ENCODE results near the gene C8G. TPM values are rescaled to one million over a fixed set of nuclear protein-coding genes. Genes with fewer than 3 reads are reported as not detected.

C8G gene
- total and polyA plus RNA-seq, 9 of the 15 experiments (the other 6 are each of a cell fraction or from before 2014, with no cell fraction given) = 0.35 to 5.9 (median 2.7) TPM; not detected in 2

DNA sequence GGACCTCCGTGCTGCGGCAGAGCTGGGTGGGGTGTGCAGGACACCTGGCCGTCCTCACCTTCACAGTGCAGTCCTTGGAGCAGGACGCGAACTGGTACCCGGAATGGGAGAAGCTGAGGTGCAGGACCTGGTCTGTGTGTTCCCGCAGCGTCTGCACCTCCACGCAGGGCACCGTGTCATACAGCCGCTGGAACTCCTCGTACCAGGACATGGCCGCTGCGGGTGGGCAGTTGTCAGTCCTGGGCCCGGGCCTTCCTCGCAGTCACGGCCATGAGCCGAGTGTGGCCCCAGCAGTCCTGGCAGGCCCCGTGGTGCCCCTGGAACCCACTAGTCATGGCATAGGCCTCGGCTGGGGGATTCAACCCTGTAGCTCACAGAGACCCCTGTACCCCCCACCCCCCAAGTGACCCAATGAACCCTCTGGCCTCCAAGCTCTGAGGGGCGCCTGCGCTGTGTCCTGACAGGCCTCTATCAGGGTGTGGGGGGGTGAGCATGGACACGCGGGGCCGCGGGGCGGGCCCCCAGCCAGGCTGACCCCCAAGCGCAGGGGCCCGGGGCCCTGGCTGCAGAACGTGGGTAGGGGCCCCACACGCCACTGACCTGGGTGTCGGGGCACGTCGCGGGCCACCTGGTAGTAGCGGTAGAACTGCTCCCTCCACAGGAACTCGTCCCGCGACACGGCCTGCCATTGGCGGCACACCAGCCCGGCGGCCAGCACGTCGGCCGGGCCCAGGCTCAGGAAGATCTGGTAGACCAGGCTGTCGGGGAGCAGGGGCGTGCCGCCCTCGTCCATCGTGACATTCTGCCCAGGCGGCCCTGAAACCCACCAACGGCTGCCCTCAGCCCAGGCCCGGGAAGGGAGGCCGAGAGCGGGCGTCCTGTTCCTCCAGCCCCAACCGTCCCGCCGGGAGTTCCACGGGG is 1.5 kb upstream of the C8G start (continued):
- TF ChIP-seq ZFX (CRISPR knock-in tag; IDR thresholded peaks at IDR 0.05) = peak; percentile 13; the same call in 1 of the 2 replicates
- TF ChIP-seq, protein P1, sequence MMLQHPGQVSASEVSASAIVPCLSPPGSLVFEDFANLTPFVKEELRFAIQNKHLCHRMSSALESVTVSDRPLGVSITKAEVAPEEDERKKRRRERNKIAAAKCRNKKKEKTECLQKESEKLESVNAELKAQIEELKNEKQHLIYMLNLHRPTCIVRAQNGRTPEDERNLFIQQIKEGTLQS (IDR thresholded peaks at IDR 0.05) = no peak
- TF ChIP-seq, protein P1 (CRISPR knock-in tag; conservative IDR thresholded peaks at IDR 0.05) = 0 out of 2 replicates have a peak, but pooled peaks have one; percentile 2
- TF ChIP-seq NR2F6 (CRISPR knock-in tag; IDR thresholded peaks at IDR 0.05) = no peak
- TF ChIP-seq, protein P2, sequence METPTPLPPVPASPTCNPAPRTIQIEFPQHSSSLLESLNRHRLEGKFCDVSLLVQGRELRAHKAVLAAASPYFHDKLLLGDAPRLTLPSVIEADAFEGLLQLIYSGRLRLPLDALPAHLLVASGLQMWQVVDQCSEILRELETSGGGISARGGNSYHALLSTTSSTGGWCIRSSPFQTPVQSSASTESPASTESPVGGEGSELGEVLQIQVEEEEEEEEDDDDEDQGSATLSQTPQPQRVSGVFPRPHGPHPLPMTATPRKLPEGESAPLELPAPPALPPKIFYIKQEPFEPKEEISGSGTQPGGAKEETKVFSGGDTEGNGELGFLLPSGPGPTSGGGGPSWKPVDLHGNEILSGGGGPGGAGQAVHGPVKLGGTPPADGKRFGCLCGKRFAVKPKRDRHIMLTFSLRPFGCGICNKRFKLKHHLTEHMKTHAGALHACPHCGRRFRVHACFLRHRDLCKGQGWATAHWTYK (CRISPR knock-in tag; IDR thresholded peaks at IDR 0.05) = no peak
- no peak for TF ChIP-seq GATA2 (CRISPR knock-in tag; IDR thresholded peaks at IDR 0.05)
- TF ChIP-seq KLF13 (tag; IDR thresholded peaks at IDR 0.05; ENCODE audit: borderline replicate concordance, low read depth) = 0 out of 2 replicates have a peak, but pooled peaks have one; percentile 30
- TF ChIP-seq ZBTB1 (CRISPR knock-in tag; IDR thresholded peaks at IDR 0.05; ENCODE audit: borderline replicate concordance, low read depth) = no peak
- no peak for TF ChIP-seq MEF2D (tag; conservative IDR thresholded peaks at IDR 0.05; ENCODE audit: low read depth)
- peak; percentile 51 to 60; a peak in 3 of 4 replicates for TF ChIP-seq NRF1 (conservative IDR thresholded peaks at IDR 0.05 in 1 of 2, IDR thresholded peaks at IDR 0.05 in 1 of 2)
- TF ChIP-seq, protein P3, sequence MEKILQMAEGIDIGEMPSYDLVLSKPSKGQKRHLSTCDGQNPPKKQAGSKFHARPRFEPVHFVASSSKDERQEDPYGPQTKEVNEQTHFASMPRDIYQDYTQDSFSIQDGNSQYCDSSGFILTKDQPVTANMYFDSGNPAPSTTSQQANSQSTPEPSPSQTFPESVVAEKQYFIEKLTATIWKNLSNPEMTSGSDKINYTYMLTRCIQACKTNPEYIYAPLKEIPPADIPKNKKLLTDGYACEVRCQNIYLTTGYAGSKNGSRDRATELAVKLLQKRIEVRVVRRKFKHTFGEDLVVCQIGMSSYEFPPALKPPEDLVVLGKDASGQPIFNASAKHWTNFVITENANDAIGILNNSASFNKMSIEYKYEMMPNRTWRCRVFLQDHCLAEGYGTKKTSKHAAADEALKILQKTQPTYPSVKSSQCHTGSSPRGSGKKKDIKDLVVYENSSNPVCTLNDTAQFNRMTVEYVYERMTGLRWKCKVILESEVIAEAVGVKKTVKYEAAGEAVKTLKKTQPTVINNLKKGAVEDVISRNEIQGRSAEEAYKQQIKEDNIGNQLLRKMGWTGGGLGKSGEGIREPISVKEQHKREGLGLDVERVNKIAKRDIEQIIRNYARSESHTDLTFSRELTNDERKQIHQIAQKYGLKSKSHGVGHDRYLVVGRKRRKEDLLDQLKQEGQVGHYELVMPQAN (IDR thresholded peaks at IDR 0.05; ENCODE audit: borderline replicate concordance) = peak; percentile 59; the same call in 1 of the 2 replicates
- TF ChIP-seq CREB1 (IDR thresholded peaks at IDR 0.05) = no peak
- no peak for TF ChIP-seq CREB1 (CRISPR knock-in tag; IDR thresholded peaks at IDR 0.05)
- TF ChIP-seq, protein P4, sequence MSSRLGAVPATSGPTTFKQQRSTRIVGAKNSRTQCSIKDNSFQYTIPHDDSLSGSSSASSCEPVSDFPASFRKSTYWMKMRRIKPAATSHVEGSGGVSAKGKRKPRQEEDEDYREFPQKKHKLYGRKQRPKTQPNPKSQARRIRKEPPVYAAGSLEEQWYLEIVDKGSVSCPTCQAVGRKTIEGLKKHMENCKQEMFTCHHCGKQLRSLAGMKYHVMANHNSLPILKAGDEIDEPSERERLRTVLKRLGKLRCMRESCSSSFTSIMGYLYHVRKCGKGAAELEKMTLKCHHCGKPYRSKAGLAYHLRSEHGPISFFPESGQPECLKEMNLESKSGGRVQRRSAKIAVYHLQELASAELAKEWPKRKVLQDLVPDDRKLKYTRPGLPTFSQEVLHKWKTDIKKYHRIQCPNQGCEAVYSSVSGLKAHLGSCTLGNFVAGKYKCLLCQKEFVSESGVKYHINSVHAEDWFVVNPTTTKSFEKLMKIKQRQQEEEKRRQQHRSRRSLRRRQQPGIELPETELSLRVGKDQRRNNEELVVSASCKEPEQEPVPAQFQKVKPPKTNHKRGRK (tag; IDR thresholded peaks at IDR 0.05) = no peak
- TF ChIP-seq NFIX (CRISPR knock-in tag; IDR thresholded peaks at IDR 0.05; ENCODE audit: low read depth) = no peak
- TF ChIP-seq ZNF408 (CRISPR knock-in tag; IDR thresholded peaks at IDR 0.05; ENCODE audit: low read depth) = no peak
- TF ChIP-seq ZKSCAN8 (CRISPR knock-in tag; IDR thresholded peaks at IDR 0.05) = no peak
- no peak for TF ChIP-seq FOXA3 (CRISPR knock-in tag; conservative IDR thresholded peaks at IDR 0.05 in 1 of 2, IDR thresholded peaks at IDR 0.05 in 1 of 2)
- TF ChIP-seq, protein P5, sequence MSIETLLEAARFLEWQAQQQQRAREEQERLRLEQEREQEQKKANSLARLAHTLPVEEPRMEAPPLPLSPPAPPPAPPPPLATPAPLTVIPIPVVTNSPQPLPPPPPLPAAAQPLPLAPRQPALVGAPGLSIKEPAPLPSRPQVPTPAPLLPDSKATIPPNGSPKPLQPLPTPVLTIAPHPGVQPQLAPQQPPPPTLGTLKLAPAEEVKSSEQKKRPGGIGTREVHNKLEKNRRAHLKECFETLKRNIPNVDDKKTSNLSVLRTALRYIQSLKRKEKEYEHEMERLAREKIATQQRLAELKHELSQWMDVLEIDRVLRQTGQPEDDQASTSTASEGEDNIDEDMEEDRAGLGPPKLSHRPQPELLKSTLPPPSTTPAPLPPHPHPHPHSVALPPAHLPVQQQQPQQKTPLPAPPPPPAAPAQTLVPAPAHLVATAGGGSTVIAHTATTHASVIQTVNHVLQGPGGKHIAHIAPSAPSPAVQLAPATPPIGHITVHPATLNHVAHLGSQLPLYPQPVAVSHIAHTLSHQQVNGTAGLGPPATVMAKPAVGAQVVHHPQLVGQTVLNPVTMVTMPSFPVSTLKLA (conservative IDR thresholded peaks at IDR 0.05) = peak; percentile 38 to 57; a peak in 2 of 4 replicates
